PC-3 (cell line): ENCODE measurements around the gene EDIL3.

Experiments
- EZH2 ChIP-seq: fragments of 300-600 bp; sonication (generic); IDR thresholded peaks from one replicate; pipeline ENCODE4 v1.6.1; 2017; ENCODE audit warnings: antibody characterized with exemption, mild to moderate bottlenecking, low read length; ENCODE audit not compliant: unreplicated experiment
- TF ChIP-seq, protein P1 (sequence below): fragments of 300-600 bp; sonication (generic); conservative IDR thresholded peaks from 2 replicates; pipeline ENCODE4 v1.5.1; 2017; ENCODE audit warnings: antibody characterized with exemption, low read depth, mild to moderate bottlenecking, low read length

GRCh38 chr5:84014966-84015365 is 369.7 kb downstream of the EDIL3 start:
- TF ChIP-seq, protein P1, sequence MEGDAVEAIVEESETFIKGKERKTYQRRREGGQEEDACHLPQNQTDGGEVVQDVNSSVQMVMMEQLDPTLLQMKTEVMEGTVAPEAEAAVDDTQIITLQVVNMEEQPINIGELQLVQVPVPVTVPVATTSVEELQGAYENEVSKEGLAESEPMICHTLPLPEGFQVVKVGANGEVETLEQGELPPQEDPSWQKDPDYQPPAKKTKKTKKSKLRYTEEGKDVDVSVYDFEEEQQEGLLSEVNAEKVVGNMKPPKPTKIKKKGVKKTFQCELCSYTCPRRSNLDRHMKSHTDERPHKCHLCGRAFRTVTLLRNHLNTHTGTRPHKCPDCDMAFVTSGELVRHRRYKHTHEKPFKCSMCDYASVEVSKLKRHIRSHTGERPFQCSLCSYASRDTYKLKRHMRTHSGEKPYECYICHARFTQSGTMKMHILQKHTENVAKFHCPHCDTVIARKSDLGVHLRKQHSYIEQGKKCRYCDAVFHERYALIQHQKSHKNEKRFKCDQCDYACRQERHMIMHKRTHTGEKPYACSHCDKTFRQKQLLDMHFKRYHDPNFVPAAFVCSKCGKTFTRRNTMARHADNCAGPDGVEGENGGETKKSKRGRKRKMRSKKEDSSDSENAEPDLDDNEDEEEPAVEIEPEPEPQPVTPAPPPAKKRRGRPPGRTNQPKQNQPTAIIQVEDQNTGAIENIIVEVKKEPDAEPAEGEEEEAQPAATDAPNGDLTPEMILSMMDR = no peak
- no peak for TF ChIP-seq EZH2
